Stomach (tissue), 4 donors: ENCODE results near the gene CAPN9.

Source experiments
- POLR2AphosphoS5 ChIP-seq, 3 donors: sonication (generic); formaldehyde crosslinking; IDR thresholded peaks; one replicate each; pipeline ENCODE4 v1.6.1; 2016; ENCODE audit warnings: antibody characterized with exemption in 3 of 3
- TF ChIP-seq, protein P1 (sequence below), 7 experiments: fragments of 450-650 bp in 4 of 7; fragments of 200-600 bp in 3 of 7; sonication (generic) in 3 of 7; IDR thresholded peaks; one replicate each; pipeline ENCODE4 v1.5.1; 2016 to 2019; ENCODE audit warnings: antibody characterized with exemption in 7 of 7, control low read depth in 2 of 7, mild to moderate bottlenecking in 1 of 7

DNA sequence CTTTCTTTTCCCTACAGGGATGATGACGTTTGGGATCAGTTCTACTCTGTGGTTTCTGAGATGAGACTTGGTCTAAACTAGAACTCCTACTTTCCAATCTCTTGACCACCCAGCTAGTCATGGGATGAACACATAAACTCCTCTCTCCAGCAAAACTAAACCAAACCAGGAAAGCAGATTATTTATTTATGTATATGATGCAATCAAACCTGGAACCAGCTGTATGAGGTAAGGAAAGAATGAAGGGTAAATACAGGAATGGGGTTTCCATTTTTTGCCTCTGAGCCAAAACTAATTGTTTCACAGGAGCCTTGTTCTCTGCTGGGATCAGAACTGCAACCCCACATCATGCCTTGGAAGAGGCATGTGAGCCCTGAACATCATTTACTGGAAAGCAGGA, 29.9 kb upstream of the CAPN9 start:
- TF ChIP-seq, protein P1, sequence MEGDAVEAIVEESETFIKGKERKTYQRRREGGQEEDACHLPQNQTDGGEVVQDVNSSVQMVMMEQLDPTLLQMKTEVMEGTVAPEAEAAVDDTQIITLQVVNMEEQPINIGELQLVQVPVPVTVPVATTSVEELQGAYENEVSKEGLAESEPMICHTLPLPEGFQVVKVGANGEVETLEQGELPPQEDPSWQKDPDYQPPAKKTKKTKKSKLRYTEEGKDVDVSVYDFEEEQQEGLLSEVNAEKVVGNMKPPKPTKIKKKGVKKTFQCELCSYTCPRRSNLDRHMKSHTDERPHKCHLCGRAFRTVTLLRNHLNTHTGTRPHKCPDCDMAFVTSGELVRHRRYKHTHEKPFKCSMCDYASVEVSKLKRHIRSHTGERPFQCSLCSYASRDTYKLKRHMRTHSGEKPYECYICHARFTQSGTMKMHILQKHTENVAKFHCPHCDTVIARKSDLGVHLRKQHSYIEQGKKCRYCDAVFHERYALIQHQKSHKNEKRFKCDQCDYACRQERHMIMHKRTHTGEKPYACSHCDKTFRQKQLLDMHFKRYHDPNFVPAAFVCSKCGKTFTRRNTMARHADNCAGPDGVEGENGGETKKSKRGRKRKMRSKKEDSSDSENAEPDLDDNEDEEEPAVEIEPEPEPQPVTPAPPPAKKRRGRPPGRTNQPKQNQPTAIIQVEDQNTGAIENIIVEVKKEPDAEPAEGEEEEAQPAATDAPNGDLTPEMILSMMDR (IDR thresholded peaks at IDR 0.05): no peak
- no peak for TF ChIP-seq POLR2AphosphoS5 (IDR thresholded peaks at IDR 0.05)
